DMS114 treated with DMSO at 0.1 percent for 48 hours (cell line): ENCODE measurements around the gene LONP2.
"Not testable (repeated sequence)": the region's sequence is repeated elsewhere in the genome, so short reads cannot be mapped to it uniquely, and the experiment has no call there.

ENCODE experiments used
- DNase-seq: peaks from one replicate; lab custom pipeline; 2025; ENCODE audit not compliant: unreplicated experiment; lab: John Stamatoyannopoulos, UW

The LONP2 gene

DNA sequence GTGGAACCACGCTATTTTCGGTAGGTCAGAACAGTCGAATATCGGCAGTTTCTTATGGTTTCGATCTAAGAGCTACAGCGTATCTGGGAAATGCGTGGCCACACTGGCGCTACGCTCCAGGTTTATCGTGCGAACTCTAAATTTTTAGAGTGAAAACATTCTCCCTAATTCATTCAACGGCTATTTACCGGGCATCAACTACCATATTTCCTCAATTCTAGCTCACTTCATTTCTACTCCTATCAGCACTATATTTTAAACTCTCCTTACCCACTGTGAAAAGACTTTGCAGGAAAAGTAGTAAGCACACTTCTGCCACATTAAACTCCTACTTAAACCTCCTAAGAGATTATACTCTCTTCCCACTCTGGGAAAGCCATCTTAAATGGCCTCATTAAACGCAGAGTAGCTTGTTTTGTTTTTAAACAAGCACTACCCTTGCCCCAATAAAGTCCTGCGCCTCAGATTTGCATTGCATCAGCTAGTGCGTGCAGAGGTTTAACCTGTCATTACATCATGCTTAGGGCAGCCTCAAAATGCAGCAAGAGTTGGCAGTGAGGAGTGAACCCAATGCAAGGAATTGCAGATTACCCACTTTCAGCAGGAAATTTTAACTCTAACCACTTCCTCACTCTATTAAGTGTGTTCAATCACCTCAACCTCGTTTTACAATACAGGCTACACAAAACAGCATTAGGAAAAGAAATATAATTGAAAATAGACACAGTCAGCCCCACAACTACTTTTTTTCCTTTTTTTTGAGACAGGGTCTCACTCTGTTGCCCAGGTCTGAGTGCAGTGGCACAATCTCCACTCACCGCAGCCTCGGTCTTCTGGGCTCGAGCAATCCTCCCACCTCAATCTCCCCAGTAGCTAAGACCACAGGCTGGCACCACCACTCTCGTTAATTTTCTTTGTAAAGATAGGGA lies 122.3 kb downstream of the LONP2 start:
- peak; percentile 75 for DNase-seq

DNA sequence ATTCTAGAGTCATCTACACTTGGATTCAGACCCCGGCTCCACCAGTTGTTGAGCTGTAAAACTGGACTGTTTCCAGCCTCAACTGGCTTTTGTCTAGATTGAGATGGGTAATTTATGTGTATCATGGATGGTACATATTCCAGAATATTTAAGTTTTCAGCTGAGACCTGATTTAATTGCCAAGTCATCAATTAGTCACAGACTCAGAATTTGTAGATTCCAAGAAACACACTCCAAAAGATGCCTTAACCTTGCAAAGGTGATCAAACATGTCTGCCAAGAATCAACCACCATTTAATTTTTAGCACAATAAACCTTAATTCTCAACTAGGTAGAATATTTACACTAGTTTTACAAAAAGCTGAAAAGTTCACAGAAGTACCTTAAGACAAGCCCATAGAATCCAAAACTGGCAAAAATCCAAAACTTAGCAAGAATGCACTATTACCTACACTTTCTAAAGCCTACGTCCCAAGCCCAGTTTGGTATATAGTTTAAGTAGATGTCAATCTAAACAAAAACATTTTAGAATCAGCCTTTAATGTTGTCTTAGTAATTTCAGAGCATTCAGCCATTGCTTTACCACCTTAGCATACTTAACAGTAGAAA lies 123.4 kb downstream of the LONP2 start:
- DNase-seq: no peak

- DNase-seq: no peak
Measured at GRCh38 chr16:48369765-48370164, 125.7 kb downstream of the LONP2 start.

GRCh38 chr16:48370229-48370628 lies 126.1 kb downstream of the LONP2 start:
- DNase-seq: no peak

DNA sequence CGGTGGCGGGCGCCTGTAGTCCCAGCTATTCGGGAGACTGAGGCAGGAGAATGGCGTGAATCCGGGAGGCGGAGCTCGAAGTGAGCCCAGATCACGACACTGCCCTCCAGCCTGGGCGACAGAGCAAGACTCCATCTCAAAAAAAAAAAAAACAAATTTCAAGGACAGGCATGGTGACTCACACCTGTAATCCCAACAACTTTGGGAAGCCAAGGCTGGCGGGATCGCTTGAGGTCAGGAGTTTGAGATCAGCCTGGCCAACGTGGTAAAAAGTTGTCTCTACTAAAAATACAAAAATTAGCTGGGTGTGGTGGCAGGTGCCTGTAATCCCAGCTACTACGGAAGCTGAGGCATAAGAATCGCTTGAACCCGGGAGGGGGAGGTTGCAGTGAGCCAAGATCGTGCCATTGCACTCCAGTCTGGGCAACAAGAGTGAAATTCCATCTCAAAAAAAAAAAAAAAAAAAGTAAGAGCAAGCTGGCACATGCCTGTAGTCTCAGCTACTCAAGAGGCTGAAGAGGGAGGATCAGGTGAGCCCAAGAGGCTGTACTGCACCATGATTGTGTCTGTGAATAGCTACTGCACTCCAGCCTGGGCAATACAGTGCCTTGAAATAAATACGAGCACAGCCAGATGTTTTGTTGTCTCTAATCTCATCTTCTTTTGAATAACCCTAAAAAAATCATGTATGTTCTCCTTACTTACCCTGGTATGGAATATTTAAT lies 126.7 kb downstream of the LONP2 start:
- not testable (repeated sequence) for DNase-seq

GRCh38 chr16:48371393-48371780 lies 127.3 kb downstream of the LONP2 start:
- no peak for DNase-seq

GRCh38 chr16:48372744-48373143 lies 128.6 kb downstream of the LONP2 start:
- DNase-seq: no peak

DNA sequence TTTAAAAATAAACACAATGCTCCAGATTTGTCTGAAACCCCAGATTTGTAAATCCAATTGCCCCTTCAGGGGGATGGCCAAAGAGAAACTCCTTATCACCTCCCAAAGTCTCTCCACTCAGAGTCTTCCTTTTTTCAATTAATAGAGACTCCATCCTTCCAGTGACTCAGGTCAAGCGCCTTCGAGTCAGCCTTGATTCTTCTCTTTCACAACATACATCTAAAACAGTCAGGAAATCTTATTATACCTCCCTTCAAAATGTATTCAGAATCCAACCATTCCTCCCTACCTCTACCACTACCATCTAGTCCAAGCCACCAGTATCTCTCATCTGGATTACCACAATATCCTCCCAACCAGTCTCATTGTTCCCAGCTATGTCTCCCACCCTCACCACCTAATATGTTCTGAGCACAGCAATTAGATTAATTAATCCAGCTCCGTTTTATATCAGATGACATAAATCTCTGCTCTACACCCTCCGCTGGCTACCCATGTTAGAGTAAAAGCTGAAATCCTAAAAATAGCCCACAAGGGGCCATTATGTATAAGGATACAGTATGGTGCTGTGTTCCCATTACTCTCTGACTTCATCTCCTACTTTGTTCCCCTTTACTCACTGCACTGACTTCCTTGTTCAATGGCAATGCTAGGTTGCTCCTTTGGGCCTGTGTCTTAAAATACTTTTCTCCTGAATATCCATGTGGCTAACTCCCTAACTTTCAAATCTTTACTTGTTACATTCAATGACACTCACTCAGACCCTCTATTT lies 129.3 kb downstream of the LONP2 start:
- no peak for DNase-seq

GRCh38 chr16:48374255-48374654 lies 130.2 kb downstream of the LONP2 start:
- DNase-seq: no peak

- not testable (repeated sequence) for DNase-seq
Measured at GRCh38 chr16:48377301-48377700, 133.2 kb downstream of the LONP2 start.

DNA sequence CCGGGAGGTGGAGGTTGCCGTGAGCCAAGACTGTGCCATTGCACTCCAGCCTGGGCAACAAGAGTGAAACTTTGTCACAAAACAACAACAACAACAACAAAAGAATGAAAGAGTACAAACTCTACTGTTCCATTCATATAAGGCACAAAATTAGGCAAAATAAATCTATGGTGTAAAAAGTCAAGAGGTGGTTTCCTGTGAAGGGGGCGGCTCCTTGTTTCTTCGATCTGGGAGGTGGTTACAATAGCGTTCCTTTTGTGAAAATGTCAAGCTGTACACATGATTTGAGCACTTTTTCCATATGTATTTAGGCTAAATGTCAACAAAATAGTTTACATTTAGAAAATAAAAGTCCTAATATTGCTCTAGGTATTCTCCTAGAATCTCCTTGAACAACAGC lies 134.2 kb downstream of the LONP2 start:
- DNase-seq: no peak

GRCh38 chr16:48378836-48379235 lies 134.7 kb downstream of the LONP2 start:
- DNase-seq: no peak

GRCh38 chr16:48381201-48381600 lies 137.1 kb downstream of the LONP2 start:
- no peak for DNase-seq

GRCh38 chr16:48382131-48382530 lies 138.0 kb downstream of the LONP2 start:
- DNase-seq: no peak

- no peak for DNase-seq
Measured at GRCh38 chr16:48383009-48383876, 139.1 kb downstream of the LONP2 start.

- DNase-seq: peak; percentile 35
Measured at GRCh38 chr16:48383877-48384519, 139.9 kb downstream of the LONP2 start.

DNA sequence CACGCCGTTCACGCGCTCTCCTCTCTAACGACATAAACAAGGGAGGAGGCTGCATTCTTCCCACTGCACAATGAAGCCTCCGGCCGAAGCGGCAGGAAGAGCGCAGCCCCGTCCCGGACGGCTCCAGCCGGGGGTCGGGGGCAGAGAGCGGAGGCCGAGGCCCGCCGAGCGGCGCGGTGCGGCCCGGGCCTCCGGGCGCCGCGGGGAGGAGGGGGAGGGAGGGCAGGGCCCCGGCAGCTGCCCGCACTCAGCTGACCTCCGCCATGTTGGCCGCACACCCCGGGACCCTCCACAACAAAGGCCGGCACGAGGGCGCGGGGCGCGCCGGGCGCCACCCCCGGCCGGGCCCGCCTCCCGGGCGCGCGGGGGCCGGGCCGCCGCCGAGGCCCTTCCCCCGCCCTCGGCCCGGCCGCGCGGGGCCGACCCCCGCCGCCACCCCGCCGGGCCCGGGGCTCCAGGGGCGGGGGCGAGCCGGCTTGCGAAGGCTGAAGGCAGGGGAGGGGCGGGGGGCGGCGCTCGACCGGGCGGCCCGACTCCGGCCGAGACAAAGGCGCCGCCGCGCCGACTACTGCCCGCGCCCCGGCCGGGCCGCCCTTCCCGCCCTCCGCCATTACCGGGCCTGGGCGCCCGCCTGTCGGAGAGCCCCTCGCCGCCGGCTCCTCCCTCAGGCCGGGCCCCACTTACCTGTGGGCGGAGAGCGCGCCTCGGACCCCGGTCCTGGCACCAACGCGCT lies 140.6 kb downstream of the LONP2 start:
- no peak for DNase-seq

DNA sequence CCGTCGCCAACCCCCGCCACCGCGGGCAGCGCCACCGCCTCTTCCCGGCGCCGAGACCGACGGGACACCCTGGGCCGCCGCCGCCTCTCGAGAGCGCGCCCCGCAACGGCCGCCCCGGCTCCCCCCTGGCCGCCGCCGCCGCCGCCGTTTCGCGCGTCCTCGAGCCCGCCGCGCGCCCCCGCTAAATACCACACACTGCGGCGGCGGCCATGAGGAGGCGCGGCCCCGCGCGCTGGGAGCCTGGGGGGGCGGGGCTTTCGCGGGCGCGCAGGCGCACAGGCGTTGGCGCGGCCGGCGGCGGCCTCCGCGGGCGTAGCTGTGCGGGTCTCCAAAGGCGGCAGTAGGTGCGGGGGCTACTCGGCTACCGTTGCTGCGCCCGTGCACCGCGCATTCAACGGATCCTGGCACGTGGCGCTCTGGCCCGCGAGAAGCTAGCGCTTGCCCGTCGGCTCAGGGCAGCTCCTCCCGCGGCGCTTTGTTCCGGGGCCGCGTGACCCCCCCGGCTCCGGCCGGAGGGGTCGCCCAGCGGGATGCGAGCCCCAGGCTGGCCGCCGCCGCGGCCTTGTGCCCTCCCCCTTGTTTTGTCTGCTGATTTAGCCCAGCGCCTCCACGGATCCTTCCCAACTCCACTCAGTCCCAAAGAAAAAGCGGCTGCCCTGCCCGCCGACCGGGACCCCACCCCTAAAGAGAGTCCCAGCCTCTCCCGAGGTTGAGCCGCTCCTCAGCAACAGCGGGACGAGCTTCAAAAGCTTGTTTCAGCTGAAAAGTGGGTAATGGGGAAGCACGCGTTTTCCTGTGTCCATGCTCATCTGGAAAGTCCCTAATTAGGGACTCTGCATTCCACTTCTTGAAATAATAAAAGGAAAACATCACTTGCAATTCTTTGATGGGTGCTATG lies 141.4 kb downstream of the LONP2 start, which contains the start of gene SIAH1:
Gene SIAH1, minus strand, starts transcription at position 161 of the 898 bp plus-strand sequence. CDS start 22,985 bp downstream, outside the sequence.
- DNase-seq: peak; percentile 65
